Subcutaneous adipose tissue (tissue), 4 donors: Measurements from ENCODE around the gene SNX27. TPM values are rescaled to one million over a fixed set of nuclear protein-coding genes. Genes with fewer than 3 reads are reported as not detected.

Experiments used
- total RNA-seq, 4 donors: library from RNA; depleted of rRNA; stranded (reverse); fragments of >200 nt; gene quantifications; one replicate each; pipeline ENCODE4 v1.1.0, GENCODE V29; 2016
- TF ChIP-seq, protein P1 (sequence below): fragments of 450-650 bp; IDR thresholded peaks from one replicate; pipeline ENCODE4 v1.5.1; 2016; ENCODE audit warnings: low read depth, mild to moderate bottlenecking, control low read depth, antibody characterized with exemption, moderate library complexity

SNX27 gene
- total RNA-seq, 4 donors from 2014 or later = 30.0 to 62.2 (median 46.6) TPM

DNA sequence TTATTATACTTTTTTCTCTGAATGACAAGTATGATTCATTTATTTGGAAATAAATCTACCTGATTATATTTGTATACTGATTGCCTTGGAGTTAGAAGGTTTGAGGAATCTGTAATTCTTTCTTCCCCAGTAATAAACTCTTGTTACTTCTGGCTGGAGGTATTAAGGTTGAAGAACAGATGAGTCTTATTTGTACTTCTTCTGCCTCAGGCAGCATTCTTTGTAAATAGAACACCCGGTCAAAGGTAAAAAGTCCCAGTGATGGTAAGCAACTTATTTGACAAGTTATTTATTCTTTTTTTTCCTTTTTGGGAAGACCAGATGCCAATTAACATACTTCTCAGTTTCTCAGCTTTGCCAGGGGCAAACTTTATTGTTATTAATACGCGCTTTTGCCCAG is 12.9 kb downstream of the SNX27 start:
- TF ChIP-seq, protein P1, sequence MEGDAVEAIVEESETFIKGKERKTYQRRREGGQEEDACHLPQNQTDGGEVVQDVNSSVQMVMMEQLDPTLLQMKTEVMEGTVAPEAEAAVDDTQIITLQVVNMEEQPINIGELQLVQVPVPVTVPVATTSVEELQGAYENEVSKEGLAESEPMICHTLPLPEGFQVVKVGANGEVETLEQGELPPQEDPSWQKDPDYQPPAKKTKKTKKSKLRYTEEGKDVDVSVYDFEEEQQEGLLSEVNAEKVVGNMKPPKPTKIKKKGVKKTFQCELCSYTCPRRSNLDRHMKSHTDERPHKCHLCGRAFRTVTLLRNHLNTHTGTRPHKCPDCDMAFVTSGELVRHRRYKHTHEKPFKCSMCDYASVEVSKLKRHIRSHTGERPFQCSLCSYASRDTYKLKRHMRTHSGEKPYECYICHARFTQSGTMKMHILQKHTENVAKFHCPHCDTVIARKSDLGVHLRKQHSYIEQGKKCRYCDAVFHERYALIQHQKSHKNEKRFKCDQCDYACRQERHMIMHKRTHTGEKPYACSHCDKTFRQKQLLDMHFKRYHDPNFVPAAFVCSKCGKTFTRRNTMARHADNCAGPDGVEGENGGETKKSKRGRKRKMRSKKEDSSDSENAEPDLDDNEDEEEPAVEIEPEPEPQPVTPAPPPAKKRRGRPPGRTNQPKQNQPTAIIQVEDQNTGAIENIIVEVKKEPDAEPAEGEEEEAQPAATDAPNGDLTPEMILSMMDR = no peak

GRCh38 chr1:151626740-151627334 is 15.0 kb downstream of the SNX27 start:
- TF ChIP-seq, protein P1 = no peak

GRCh38 chr1:151629278-151629677 is 17.4 kb downstream of the SNX27 start:
- TF ChIP-seq, protein P1 = no peak

GRCh38 chr1:151635479-151636072 is 23.7 kb downstream of the SNX27 start:
- TF ChIP-seq, protein P1 = no peak

- TF ChIP-seq, protein P1 = no peak
Observed at GRCh38 chr1:151638074-151638775, 26.4 kb downstream of the SNX27 start.

DNA sequence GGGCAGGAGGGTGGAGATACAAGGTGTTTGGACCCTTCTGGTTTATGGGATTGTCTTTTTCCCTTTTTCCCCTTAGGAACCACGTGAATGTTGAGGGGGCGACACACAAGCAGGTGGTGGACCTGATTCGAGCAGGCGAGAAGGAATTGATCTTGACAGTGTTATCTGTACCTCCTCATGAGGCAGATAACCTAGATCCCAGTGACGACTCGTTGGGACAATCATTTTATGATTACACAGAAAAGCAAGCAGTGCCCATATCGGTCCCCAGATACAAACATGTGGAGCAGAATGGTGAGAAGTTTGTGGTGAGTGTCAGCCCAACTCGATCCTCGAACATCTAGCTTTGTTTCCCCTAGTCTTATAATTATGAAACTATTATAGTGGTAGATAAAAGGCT is 27.0 kb downstream of the SNX27 start:
- TF ChIP-seq, protein P1 = no peak

DNA sequence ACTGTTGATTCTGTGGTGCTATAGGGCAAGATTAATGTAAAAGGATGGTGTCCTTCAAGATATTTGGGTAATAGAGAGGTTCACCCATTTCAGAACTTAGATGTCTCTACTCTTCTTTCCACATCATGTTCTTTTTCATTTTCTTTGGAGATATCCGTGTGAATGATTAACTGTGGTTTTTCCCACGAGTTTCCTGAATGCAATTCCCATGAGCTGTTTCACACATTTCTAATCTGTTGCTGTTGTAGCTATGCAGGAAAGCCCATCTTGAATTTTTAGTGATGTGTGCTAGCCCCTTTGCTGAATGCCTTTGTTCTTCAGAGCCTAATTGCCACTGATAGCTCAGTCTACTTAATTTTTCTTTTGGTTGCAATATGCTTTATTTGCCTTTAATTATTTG is 27.6 kb downstream of the SNX27 start:
- TF ChIP-seq, protein P1 = no peak
